MM.1S (cell line): ENCODE measurements around the gene AZU1.

Source experiments
- DNase-seq: peaks from one replicate; pipeline ENCODE4 v3.0.0-alpha.2; 2015
- H2AFZ ChIP-seq: fragments of 300-600 bp; sonication (generic); 2 replicates; pipeline ENCODE4 v1.6.0; 2016; ENCODE audit warnings: antibody characterized with exemption, low read length
- H3F3A ChIP-seq: fragments of 300-600 bp; sonication (generic); 2 replicates; pipeline ENCODE4 v1.6.1; 2016; ENCODE audit warnings: mild to moderate bottlenecking, antibody characterized with exemption, low read length, moderate library complexity, mixed read lengths; ENCODE audit not compliant: insufficient read depth
- H3K27ac ChIP-seq: fragments of 300-600 bp; sonication (generic); 2 replicates; pipeline ENCODE4 v1.5.1; 2016; ENCODE audit warnings: mild to moderate bottlenecking, low read length
- H3K27me3 ChIP-seq: fragments of 300-600 bp; sonication (generic); replicated peaks from 2 replicates; pipeline ENCODE4 v1.6.0; 2016; ENCODE audit warnings: low read length; ENCODE audit not compliant: insufficient read depth
- H3K36me3 ChIP-seq: fragments of 300-600 bp; sonication (generic); replicated peaks from 2 replicates; pipeline ENCODE4 v1.6.1; 2016; ENCODE audit warnings: mild to moderate bottlenecking, low read length, mixed read lengths; ENCODE audit not compliant: insufficient read depth
- H3K4me1 ChIP-seq: fragments of 300-600 bp; sonication (generic); 2 replicates; pipeline ENCODE4 v1.6.1; 2016; ENCODE audit warnings: low read length, mixed read lengths
- H3K4me2 ChIP-seq: fragments of 300-600 bp; sonication (generic); 2 replicates; pipeline ENCODE4 v1.6.0; 2016; ENCODE audit warnings: low read depth, low read length
- H3K4me3 ChIP-seq: fragments of 300-600 bp; sonication (generic); 2 replicates; pipeline ENCODE4 v1.5.1; 2016; ENCODE audit warnings: low read length, mixed read lengths
- H3K79me2 ChIP-seq: fragments of 300-600 bp; sonication (generic); 2 replicates; pipeline ENCODE4 v1.6.1; 2016; ENCODE audit warnings: mixed run types, low read length, mixed read lengths
- H3K9ac ChIP-seq: fragments of 300-600 bp; sonication (generic); 2 replicates; pipeline ENCODE4 v1.6.1; 2016; ENCODE audit warnings: low read length, mixed read lengths
- H3K9me2 ChIP-seq: fragments of 300-600 bp; sonication (generic); replicated peaks from 2 replicates; pipeline ENCODE4 v1.6.1; 2016; ENCODE audit warnings: mild to moderate bottlenecking, low read length, mixed read lengths; ENCODE audit not compliant: insufficient read depth
- H3K9me3 ChIP-seq: fragments of 300-600 bp; sonication (generic); replicated peaks from 2 replicates; pipeline ENCODE4 v1.6.1; 2016; ENCODE audit warnings: mild to moderate bottlenecking, low read length, mixed read lengths; ENCODE audit not compliant: insufficient read depth
- H4K20me1 ChIP-seq: fragments of 300-600 bp; sonication (generic); 2 replicates; pipeline ENCODE4 v1.6.1; 2016; ENCODE audit warnings: mild to moderate bottlenecking, low read length, moderate library complexity, mixed read lengths; ENCODE audit not compliant: insufficient read depth
- CTCF ChIP-seq: fragments of 300-600 bp; sonication (generic); IDR thresholded peaks from 2 replicates; pipeline ENCODE4 v1.5.1; 2016; ENCODE audit warnings: antibody characterized with exemption, low read length, mixed read lengths
- EZH2 ChIP-seq: fragments of 300-600 bp; sonication (generic); optimal IDR thresholded peaks from 2 replicates; pipeline ENCODE3; 2017; ENCODE audit warnings: low read depth, mild to moderate bottlenecking, antibody characterized with exemption, low read length, mixed read lengths
- EZH2phosphoT487 ChIP-seq: fragments of 300-600 bp; sonication (generic); IDR thresholded peaks from 2 replicates; pipeline ENCODE4 v1.6.1; 2018; ENCODE audit warnings: antibody characterized with exemption, low read length

The AZU1 gene

GRCh38 chr19:827710-828321 lies at the start of gene AZU1:
AZU1 (plus strand) TSS chr19:827837; CDS start chr19:827847, 10 bp downstream.
- no peak for DNase-seq

GRCh38 chr19:778910-779653 lies 48.6 kb upstream of the AZU1 start:
- Histone ChIP-seq H3K9ac (no peak overlapping the region), H3K9me3 (no peaks in the 10 kb centered on the region), H3K4me2 (no peak overlapping the region), H3K36me3 (no peaks in the 10 kb centered on the region), H4K20me1 (no peaks in the 10 kb centered on the region), H3K9me2 (no peaks in the 10 kb centered on the region), H2AFZ (no peak overlapping the region), H3K27me3 (peaks cover 88% of the 10 kb centered on the region), H3F3A (no peaks in the 10 kb centered on the region), H3K4me3 (no peak overlapping the region), H3K27ac (no peak overlapping the region), H3K4me1 (no peaks in the 10 kb centered on the region), H3K79me2 (no peaks in the 10 kb centered on the region)
- DNase-seq = no peak
- TF ChIP-seq EZH2 (no peak), EZH2phosphoT487 (no peak), CTCF (no peak)

More at GRCh38 chr19:827710-828321, at the start of gene AZU1:
- TF ChIP-seq EZH2 (no peak), CTCF (no peak), EZH2phosphoT487 (no peak)
- Histone ChIP-seq H3K27ac (no peak within 1 kb of the TSS), H3K4me2 (no peak within 1 kb of the TSS), H3K9me2 (no peaks in the 10 kb centered on the region), H3K9ac (no peak within 1 kb of the TSS), H3F3A (no peaks in the 10 kb centered on the region), H2AFZ (no peak within 1 kb of the TSS), H3K4me3 (no peak within 1 kb of the TSS), H3K9me3 (no peaks in the 10 kb centered on the region), H3K36me3 (no peaks in the 10 kb centered on the region), H3K27me3 (peaks cover 81% of the 10 kb centered on the region), H3K79me2 (no peaks in the 10 kb centered on the region), H3K4me1 (no peaks in the 10 kb centered on the region), H4K20me1 (no peaks in the 10 kb centered on the region)

DNA sequence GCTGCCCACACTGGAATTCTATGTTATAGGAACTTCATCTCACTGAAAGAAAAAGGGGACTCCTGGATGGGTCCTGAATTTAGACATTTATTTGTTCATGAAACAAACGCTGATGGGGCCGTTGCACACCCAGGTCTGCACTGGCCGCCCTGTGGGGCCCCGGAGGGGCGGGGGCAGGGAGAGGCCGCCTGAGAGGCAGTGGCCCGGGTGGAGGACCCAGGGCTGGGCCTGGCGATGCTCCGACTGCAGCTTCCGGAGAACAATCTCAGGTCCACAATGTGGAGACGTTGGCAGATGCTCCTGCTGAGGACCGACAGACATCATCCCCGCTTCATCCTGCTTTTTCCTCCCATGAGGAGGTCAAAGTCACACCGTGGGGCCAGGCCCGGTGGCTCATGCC lies 46.7 kb upstream of the AZU1 start:
- no peak overlapping the region for H3K4me2 ChIP-seq
- H3K9me3 ChIP-seq = no peaks in the 10 kb centered on the region
- H3K27me3 ChIP-seq = peaks cover 82% of the 10 kb centered on the region
- H3K9me2 ChIP-seq = no peaks in the 10 kb centered on the region
- H2AFZ ChIP-seq = no peak overlapping the region
- no peak overlapping the region for H3K4me3 ChIP-seq
- H3K36me3 ChIP-seq = no peaks in the 10 kb centered on the region
- no peak for TF ChIP-seq EZH2
- TF ChIP-seq EZH2phosphoT487 = no peak
- TF ChIP-seq CTCF = no peak
- no peaks in the 10 kb centered on the region for H3K79me2 ChIP-seq
- no peak for DNase-seq
- H3F3A ChIP-seq = no peaks in the 10 kb centered on the region
- H4K20me1 ChIP-seq = no peaks in the 10 kb centered on the region
- H3K27ac ChIP-seq = no peak overlapping the region
- H3K4me1 ChIP-seq = no peaks in the 10 kb centered on the region
- H3K9ac ChIP-seq = no peak overlapping the region
